Measurements from ENCODE around the gene SOX6.
"Not testable (repeated sequence)": the region's sequence is repeated elsewhere in the genome, so short reads cannot be mapped to it uniquely, and the experiment has no call there.

Gene SOX6

GRCh38 chr11:16149476-16149875 lies 206.9 kb downstream of the SOX6 start:
- DNase-seq (ENCODE audit: low spot score) = no peak

GRCh38 chr11:16148301-16148931 lies 207.9 kb downstream of the SOX6 start:
- no peak for DNase-seq (ENCODE audit: low spot score)

DNA sequence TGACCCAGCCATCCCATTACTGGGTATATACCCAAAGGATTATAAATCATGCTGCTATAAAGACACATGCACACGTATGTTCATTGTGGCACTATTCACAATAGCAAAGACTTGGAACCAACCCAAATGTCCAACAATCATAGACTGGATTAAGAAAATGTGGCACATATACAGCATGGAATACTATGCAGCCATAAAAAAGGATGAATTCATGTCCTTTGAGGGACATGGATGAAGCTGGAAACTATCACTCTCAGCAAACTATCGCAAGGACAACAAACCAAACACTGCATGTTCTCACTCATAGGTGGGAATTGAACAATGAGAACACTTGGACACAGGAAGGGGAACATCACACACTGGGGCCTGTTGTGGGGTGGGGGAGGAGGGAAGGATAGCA lies 209.4 kb downstream of the SOX6 start:
- DNase-seq (ENCODE audit: low spot score) = not testable (repeated sequence)

DNA sequence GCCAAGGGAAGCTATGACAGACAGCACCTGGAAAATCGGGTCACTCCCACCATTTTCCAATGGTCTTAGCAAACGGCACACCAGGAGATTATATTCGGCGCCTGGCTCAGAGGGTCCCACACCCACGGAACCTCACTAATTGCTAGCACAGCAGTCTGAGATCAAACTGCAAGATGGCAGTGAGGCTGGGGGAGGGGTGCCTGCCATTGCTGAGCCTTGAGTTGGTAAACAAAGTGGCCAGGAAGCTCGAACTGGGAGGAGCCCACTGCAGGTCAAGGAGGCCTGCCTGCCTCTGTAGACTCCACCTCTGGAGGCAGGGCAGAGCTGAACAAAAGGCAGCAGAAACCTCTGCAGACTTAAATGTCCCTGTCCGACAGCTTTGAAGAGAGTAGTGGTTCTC lies 214.7 kb downstream of the SOX6 start:
- DNase-seq (ENCODE audit: low spot score) = not testable (repeated sequence)

DNA sequence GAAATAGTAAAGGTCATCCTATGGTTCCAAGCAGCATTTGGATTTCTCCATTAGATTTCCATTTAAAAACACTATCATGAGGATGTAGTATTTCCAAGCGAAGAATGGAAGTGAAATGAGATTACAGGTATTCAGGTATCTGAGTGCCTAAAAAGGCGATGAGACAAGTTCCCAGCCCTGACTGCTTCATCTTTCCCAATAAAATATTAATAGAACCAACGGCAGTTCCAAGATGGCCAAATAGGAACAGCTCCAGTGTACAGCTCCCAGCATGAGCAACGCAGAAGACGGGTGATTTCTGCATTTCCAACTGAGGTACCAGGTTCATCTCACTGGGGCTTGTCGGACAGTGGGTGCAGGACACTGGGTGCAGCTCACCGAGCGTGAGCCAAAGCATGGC lies 215.2 kb downstream of the SOX6 start:
- DNase-seq (ENCODE audit: low spot score) = not testable (repeated sequence)

GRCh38 chr11:16136792-16137390 lies 219.5 kb downstream of the SOX6 start:
- no peak for DNase-seq (ENCODE audit: low spot score)

DNA sequence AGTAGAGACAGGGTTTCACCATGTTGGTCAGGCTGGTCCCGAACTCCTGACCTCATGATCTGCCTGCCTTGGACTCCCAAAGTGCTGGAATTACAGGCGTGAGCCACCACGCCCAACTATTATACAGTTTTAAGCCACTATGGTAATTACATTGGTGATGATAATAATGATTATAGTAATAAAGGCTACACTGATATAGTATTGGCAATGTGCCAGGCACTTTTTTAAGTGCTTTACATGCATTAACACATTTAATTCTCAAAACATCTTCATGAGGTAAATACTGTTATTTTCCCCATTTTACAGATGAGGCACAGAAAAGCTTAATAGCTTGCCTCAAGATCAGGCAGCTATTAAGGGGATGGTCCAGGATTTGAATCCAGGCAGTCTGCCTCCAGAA lies 222.5 kb downstream of the SOX6 start:
- DNase-seq (ENCODE audit: low spot score) = no peak

DNA sequence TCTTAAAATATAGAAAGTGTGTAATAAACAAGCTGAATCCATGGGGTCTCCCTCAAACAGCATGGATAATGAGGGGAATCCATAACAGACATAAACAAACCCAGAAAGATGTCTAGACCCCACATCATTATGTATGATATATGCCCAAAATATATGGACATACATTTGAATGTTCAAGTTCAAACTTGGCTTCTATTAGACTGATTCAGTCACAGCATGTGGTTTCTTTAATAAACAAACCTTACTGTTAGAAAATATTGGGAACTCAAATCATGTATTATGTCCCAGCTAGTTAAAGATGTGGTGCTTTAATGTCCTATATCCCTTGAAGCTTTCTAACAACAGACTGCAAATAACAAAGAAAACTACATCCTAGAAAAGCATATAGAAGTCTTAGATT lies 228.6 kb downstream of the SOX6 start:
- DNase-seq (ENCODE audit: low spot score) = no peak

- DNase-seq (ENCODE audit: low spot score) = no peak
Observed at GRCh38 chr11:16126362-16126761, 230.0 kb downstream of the SOX6 start.

- no peak for DNase-seq (ENCODE audit: low spot score)
Observed at GRCh38 chr11:16125796-16126195, 230.6 kb downstream of the SOX6 start.

DNA sequence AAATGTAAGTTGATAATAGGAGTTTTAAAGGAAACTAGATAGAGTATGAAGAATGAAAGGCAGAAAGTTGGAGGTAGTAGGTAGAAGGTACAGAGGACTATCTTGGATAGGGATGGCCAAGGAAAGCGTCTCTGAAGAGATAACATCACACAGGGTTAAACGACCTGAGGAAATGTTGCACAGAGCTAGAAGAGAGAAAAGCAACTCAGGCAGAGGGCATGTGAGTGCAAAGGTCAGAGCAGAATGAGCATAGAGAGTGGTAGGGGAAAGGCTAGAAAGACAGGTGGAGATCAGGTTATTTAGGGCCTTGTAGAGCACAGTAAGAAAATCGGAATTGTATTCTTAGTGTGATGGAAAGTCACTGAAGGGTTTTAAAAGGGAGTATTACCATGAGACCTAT lies 232.0 kb downstream of the SOX6 start:
- no peak for DNase-seq (ENCODE audit: low spot score)

DNA sequence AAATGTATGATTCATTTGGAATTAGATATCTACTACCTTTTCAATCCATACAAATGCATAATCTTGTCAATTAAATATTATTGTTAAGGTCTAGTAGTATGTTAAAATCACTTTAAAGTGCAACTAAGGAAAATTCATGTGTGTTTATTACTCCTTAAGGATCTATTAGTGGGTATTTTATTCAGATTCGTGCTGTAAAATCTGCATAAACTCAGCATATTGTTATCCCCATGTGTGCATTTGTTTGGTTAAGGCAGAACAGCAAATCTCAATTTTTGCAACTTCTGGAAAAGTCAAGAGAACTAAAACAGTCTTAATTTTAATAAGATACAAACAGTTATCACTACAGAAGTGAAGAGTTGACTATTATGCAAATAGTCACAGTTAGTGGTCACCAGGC lies 234.5 kb downstream of the SOX6 start:
- DNase-seq (ENCODE audit: low spot score) = no peak

DNA sequence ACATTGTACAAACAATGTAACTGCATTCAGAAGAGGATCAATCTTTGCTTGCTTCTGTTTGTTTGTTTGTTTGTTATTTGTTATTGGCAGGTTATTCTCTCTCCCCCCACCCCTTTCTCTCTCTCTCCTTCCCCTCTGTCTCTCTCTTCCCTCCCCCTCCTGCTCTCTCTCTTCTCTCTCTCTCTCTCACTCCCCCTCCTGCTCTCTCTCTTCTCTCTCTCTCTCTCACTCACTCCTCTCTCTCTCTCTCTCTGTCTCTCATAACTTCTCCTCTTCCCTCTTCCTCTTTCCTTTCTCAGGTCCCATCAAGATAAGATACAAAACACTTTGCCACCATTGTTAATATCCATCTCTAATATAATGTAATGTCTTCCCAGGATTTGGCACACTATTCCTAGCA lies 236.3 kb downstream of the SOX6 start:
- DNase-seq (ENCODE audit: low spot score) = no peak

DNA sequence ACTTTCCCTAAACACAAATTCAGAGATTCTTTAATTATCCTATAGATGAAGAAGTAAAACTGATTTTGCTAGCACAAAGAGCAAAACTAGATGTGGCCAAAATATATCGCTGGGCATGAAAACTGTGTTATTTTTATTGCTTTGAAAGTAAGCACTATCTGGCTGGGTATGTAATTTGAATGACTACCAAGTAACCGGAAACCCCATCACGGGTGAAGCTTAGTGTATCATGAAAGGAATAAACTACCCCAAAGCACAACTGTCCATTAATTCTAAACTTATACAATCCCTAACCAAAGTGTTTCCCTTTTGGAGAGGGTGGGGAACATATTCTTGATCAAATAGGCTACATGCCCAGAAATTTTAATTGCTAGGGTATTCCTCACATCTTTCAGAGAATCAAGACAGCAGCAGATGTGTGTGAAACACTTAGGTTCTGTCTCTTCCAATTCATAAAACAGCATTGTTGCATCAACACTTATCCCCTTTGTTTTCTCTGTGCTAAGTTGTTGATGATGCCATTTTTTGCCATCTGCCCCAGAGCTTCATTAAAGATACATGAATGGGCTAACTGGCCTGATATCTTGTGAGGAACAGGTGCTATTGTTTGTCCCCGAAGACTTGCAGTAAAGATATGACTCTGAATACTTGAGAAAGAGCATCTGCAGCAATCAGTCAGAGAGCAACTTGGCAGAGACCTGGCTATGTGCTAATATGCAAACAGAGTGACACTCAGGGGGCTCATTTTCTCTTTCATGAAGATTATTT lies 238.2 kb downstream of the SOX6 start:
- no peak for DNase-seq (ENCODE audit: low spot score)

- no peak for DNase-seq (ENCODE audit: low spot score)
Observed at GRCh38 chr11:16114978-16115871, 241.1 kb downstream of the SOX6 start.

DNA sequence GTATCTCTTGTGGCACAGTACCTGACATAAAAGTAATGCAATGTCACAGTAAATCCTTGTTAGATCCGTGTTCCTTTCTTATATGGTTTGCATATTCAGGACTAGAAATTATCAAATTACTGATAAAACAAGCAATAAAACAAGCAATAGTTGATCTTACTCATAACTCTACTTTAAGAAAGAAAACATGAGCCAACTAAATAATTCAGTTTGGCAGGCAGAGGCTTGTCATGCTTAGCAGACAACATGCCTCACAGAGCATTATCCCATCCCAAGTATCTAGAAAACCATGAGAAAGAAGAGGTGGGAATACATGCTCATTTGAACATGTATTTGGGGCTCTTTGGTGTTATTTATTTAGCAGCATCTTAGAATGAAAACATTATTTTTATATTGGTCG lies 241.9 kb downstream of the SOX6 start:
- no peak for DNase-seq (ENCODE audit: low spot score)

- no peak for DNase-seq (ENCODE audit: low spot score)
Observed at GRCh38 chr11:16111690-16112089, 244.7 kb downstream of the SOX6 start.

- no peak for DNase-seq (ENCODE audit: low spot score)
Observed at GRCh38 chr11:16110886-16111285, 245.5 kb downstream of the SOX6 start.

- no peak for DNase-seq (ENCODE audit: low spot score)
Observed at GRCh38 chr11:16099343-16099900, 256.9 kb downstream of the SOX6 start.

DNA sequence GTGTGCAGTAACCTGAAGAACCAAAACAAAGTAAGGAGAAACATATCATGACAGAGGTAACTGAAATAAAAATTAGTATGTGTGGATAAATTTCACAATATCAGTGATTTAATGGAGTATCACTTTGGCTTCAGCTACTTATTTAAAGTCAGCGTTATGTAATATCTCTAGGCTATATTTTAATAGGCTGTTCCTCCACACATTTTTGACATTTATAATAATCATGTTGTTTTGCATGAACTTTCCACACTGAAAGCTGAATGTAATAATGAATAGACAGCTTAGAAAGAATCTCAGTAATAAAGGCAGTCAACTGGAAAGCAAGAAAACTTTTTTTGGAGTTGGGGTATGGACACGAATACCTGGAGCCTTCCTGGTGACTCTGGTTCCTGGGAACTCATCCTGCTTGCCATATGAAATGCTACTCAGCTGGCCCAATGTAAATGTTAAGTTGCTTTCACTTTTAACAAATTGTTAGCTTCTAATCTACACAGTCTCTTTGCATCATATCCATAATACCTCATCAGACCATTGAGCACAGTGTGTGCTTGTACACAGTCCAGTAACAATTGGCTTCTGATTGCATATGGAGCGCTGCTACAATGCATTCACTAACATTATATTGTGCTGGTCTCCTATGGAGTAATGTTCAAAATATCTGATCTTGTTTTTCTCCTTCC lies 257.7 kb downstream of the SOX6 start:
- no peak for DNase-seq (ENCODE audit: low spot score)

DNA sequence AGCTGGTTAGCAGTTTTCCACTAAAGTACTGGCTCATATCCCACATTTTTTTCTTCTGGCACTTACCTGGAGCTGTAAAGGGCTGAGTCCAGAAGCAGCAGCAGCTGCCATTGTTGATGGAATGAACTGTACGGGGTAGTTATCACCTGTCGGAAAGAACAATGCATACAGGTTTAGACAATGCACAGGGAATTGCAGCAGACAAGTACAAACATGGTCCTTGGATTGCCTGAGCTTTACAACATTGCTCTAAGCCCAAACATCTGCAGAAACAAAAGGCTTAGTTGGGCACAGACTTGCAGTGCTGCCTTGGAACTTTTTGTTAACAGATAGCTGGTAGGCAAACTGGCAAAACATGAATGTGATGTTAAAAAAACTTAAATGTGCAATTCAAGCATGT lies 258.8 kb downstream of the SOX6 start:
- no peak for DNase-seq (ENCODE audit: low spot score)

DNA sequence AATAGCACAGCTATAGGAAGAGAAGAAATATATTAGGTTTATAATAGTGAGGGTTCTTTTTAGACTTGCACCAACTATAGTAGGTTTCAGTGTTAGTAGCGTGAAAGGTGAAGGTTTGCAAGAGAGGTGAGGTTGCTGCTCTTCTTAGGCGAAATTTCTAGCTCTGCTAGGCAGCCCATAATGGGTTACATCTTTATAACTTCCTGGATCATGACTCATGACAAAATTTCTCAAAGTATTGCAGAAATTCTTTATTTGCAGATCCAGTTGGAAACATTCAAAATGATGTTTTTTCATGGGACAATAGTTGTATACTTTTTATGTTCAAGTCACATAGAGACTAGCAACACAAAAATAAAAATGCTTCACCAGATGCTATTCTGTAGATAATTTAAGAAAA lies 260.0 kb downstream of the SOX6 start:
- DNase-seq (ENCODE audit: low spot score) = no peak

Data from CD4-positive, alpha-beta T cell treated with Interleukin-2 at 100 ng/mL for 4 hours (primary cell).